ENCODE results near the gene PPFIA4. TPM values are rescaled to one million over a fixed set of nuclear protein-coding genes. Genes with fewer than 3 reads are reported as not detected.

PPFIA4 gene
- total RNA-seq, 6 experiments from 2014 or later = 0.37 to 1.3 (median 0.58) TPM

- no peak for TF ChIP-seq CTCF (IDR thresholded peaks at IDR 0.05)
- Mint-ChIP-seq H3K27ac (no peak overlapping the region), H3K9me3 (no peaks in the 10 kb centered on the region)
These were observed 18.4 kb downstream of the PPFIA4 start for GRCh38 chr1:203044546-203045250.

GRCh38 chr1:203045336-203045735, 19.0 kb downstream of the PPFIA4 start:
- no peak for TF ChIP-seq CTCF (IDR thresholded peaks at IDR 0.05)
- H3K9me3 Mint-ChIP-seq = no peaks in the 10 kb centered on the region
- peaks cover 11% of the 10 kb centered on the region for H3K27me3 Mint-ChIP-seq (ENCODE audit: insufficient read depth)
- peaks cover 41% of the 10 kb centered on the region for H3K4me1 Mint-ChIP-seq (ENCODE audit: low read depth)
- no peaks in the 10 kb centered on the region for H3K36me3 Mint-ChIP-seq (ENCODE audit: low read depth)
- H3K27ac Mint-ChIP-seq = no peak overlapping the region
- H3K4me3 Mint-ChIP-seq = no peak overlapping the region
- no peak for DNase-seq

More at GRCh38 chr1:203044546-203045250, 18.4 kb downstream of the PPFIA4 start:
- H3K27me3 Mint-ChIP-seq (ENCODE audit: insufficient read depth) = peaks cover 11% of the 10 kb centered on the region
- H3K4me3 Mint-ChIP-seq = no peak overlapping the region
- peaks cover 41% of the 10 kb centered on the region for H3K4me1 Mint-ChIP-seq (ENCODE audit: low read depth)
- H3K36me3 Mint-ChIP-seq (ENCODE audit: low read depth) = no peaks in the 10 kb centered on the region
- DNase-seq = no peak

- H3K4me1 Mint-ChIP-seq (ENCODE audit: low read depth) = peaks cover 36% of the 10 kb centered on the region
- H3K9me3 Mint-ChIP-seq = no peaks in the 10 kb centered on the region
- H3K27ac Mint-ChIP-seq = no peak overlapping the region
- TF ChIP-seq CTCF (IDR thresholded peaks at IDR 0.05) = no peak
- no peaks in the 10 kb centered on the region for H3K36me3 Mint-ChIP-seq (ENCODE audit: low read depth)
- DNase-seq = no peak
- peaks cover 18% of the 10 kb centered on the region for H3K27me3 Mint-ChIP-seq (ENCODE audit: insufficient read depth)
- H3K4me3 Mint-ChIP-seq = no peak overlapping the region
These were observed 19.7 kb downstream of the PPFIA4 start for GRCh38 chr1:203045821-203046594.

- DNase-seq = peak; percentile 71
- no peaks in the 10 kb centered on the region for H3K9me3 Mint-ChIP-seq
- H3K4me1 Mint-ChIP-seq (ENCODE audit: low read depth) = peaks cover 25% of the 10 kb centered on the region
- peak overlapping the region; percentile 72 for H3K27ac Mint-ChIP-seq
- no peaks in the 10 kb centered on the region for H3K36me3 Mint-ChIP-seq (ENCODE audit: low read depth)
- H3K4me3 Mint-ChIP-seq = peak overlapping the region; percentile 73
- H3K27me3 Mint-ChIP-seq (ENCODE audit: insufficient read depth) = peaks cover 24% of the 10 kb centered on the region
- no peak for TF ChIP-seq CTCF (IDR thresholded peaks at IDR 0.05)
These were observed 20.8 kb downstream of the PPFIA4 start for GRCh38 chr1:203046984-203047630.

GRCh38 chr1:203048086-203048485, 21.8 kb downstream of the PPFIA4 start:
- no peak overlapping the region for H3K27ac Mint-ChIP-seq
- no peaks in the 10 kb centered on the region for H3K36me3 Mint-ChIP-seq (ENCODE audit: low read depth)
- H3K4me3 Mint-ChIP-seq = no peak overlapping the region
- no peaks in the 10 kb centered on the region for H3K9me3 Mint-ChIP-seq
- no peak for TF ChIP-seq CTCF (IDR thresholded peaks at IDR 0.05)
- no peak for DNase-seq
- H3K4me1 Mint-ChIP-seq (ENCODE audit: low read depth) = peaks cover 20% of the 10 kb centered on the region
- peaks cover 32% of the 10 kb centered on the region for H3K27me3 Mint-ChIP-seq (ENCODE audit: insufficient read depth)

All from HFFc6 (cell line).